HG03159 (cell line): ENCODE results near the gene NOP16.
A peak's percentile ranks its signal among the peaks of the same experiment; 100 is the strongest.
"Not testable (repeated sequence)": the region's sequence is repeated elsewhere in the genome, so short reads cannot be mapped to it uniquely, and the experiment has no call there.

Experiments used
- ATAC-seq: cut with Tn5 transposase; IDR thresholded peaks from one replicate; pipeline ENCODE4 v1.9.1; 2021; ENCODE audit warnings: mild to moderate bottlenecking, moderate library complexity; ENCODE audit not compliant: unreplicated experiment

NOP16 gene

DNA sequence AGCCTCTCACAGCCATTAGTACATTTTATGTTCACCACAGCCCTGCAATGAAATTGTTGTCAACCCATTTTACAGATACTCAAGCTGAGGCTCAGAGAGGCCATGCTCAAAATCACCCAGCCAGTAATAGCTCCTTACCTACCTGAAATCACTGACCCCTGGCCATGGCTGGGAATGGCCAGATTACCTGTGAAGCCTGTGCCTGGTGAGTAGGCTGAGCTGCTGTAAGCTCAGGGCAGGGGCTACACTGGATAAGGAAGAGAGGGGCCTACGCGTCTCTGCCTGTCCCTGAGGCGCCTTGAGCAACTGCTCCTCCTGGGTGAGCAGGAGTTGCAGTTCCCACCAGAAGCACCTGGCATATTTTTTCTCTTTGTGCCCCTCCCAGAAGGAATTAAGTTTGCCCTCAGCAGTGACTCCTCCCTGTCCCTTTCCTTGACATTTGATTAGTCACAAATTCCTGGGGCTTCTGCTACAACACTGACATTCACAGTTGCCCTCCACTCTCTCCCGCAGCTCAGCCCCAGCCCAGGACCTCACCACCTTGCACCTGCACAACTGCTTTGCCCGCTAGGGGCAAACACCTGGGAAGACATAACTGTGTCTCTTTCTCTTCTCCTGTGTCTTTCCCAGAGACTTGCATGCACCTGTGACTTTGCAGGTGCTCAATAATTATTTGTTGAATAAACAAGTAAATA lies 22.2 kb upstream of the NOP16 start:
- no peak for ATAC-seq

DNA sequence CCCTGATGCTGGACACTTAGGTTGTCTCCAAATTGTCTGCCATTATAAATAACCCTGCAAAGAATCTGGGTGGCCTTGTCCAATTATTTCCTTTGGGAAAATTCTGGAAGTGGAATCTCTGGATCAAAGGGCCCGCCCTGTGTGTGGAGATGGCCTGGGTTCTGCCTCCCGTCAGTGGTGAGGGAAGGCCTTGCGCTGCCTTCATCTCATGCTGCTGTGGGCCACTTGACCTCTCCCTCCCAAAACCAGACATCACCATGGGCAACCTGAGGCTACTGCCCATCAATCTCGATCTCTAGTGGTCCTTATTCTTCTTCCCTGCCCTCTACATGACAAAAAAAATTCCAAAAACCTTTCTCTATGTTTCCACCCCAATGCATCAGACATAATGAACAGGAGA lies 21.4 kb upstream of the NOP16 start:
- no peak for ATAC-seq

DNA sequence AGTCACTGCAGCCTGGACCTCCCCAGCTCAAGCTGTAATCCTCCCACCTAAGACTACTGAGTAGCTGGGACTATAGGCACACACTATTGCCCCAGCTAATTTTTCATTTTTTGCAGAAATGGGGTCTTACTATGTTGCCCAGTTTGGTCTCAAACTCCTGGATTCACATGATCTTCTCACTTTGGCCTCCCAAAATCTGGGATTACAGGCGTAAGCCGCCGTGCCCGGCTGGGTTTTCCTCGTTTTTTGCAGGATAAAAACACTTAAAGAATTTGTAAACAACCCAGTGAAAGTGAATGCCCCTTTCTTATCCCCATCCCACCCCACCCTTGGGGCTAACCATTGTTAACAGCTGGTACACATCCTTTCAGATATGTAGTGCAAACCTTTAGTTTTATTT lies 20.2 kb upstream of the NOP16 start:
- no peak for ATAC-seq

DNA sequence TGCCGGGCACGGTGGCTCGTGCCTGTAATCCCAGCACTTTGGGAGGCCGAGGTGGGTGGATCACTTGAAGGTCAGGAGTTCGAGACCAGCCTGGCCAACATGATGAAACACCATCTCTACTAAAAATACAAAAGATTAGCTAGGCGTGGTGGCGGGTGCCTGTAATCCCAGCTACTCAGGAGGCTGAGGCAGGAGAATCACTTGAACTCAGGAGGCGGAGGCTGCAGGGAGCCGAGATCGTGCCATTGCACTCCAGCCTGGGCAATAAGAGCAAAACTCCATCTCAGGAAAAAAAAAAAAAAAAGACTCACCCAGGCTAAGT lies 19.8 kb upstream of the NOP16 start:
- not testable (repeated sequence) for ATAC-seq

DNA sequence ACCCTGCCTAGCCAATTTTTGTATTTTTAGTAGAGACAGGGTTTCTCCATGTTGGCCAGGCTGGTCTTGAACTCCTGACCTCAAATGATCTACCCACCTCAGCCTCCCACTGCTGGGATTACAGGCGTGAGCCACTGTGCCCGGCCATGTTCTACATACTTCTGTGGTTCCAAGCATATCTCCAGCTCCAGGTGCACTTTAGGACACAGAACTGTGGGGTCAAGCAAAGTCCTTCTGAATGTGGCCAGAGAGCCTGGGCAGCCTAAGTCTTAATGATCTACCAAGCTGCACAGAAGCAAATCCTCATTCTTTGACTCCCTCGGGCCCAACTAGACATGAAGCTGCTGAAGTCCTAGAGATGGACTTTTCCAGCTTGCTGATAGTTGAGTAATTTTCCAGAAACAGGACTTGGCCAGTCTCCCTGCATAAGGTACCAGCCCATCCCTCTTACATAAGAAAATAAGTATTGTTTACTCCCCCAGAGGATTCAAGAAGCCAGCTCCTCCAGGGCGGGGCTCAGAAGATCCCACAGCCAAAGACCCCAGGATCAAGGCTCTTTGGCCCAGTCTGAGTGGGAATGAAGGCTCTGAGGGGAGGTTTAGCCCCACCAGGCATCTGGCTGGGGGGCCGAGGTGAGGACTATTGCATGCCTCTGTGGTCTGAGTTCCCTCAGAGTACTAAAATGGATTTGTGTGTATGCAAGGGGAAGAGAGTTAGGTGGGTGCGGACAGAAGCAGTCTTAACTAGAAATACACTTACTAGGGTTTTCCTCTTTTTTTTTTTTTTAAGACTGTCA lies 19.3 kb upstream of the NOP16 start:
- no peak for ATAC-seq

DNA sequence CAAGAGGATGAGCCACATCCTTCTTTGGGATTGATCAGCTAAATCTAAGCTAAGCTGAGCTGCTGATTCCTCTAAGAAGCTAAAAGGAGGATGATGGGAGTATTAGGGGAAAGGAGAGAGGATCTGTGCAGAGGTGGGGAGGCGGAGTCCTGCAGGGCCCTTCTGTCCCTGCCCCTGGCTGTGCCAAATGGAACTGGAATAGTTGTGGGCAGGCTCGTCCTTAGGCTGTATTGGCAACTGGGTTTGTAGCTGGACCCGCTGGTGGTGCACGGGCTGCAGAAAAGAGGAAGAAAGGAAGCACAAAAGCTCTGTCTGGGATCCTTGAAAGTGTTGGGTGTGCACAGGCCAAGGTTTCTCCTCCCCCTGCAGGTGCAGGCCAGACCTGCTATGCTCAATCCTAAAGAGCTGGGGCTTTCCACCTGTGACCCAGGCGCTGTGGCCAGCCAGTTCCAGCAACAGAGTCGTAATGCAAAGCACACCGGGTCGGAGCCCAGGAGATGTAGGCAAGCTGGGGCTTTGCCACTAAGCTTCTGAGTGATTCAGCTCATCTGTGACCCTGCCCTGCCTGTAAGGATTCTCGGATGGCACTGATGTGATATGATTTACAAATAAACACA lies 18.1 kb upstream of the NOP16 start:
- ATAC-seq, result no peak

DNA sequence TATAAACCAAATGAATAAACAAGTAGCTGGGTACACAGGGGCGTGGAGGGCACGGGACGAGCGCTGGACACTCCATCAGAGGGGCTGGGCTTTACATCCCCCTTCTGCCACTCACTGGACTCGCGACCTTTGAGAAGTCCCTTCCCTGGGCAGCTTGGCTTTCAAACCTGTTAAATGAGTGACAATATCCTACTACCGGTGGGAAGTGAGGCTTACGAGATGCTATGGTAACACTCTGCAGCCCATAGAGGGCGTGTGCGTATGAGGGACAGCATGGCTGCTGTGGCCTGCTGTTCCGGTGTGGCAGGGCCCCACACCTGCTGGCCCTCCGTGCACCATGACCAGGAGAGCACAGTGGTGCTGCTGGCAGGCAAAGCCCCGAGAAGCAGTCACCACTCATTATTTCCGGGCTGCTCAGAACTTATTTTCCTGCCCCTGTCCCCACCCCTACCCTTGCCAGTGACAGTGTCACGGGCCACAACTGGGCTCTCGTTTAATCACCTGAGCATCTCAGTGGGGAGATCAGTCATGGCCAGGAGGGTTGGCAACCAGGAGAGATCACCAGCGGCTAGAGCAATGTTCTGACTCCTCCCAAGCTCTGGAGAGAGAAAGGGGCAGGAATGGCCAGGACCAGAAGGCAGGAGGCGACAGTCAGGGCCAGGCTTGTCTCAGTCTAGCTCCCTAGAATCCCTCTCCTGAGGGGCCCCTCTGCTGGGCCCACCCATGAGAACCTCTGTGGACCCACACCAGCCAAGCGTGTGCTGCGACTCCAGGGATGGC lies 17.4 kb upstream of the NOP16 start:
- ATAC-seq, result no peak

DNA sequence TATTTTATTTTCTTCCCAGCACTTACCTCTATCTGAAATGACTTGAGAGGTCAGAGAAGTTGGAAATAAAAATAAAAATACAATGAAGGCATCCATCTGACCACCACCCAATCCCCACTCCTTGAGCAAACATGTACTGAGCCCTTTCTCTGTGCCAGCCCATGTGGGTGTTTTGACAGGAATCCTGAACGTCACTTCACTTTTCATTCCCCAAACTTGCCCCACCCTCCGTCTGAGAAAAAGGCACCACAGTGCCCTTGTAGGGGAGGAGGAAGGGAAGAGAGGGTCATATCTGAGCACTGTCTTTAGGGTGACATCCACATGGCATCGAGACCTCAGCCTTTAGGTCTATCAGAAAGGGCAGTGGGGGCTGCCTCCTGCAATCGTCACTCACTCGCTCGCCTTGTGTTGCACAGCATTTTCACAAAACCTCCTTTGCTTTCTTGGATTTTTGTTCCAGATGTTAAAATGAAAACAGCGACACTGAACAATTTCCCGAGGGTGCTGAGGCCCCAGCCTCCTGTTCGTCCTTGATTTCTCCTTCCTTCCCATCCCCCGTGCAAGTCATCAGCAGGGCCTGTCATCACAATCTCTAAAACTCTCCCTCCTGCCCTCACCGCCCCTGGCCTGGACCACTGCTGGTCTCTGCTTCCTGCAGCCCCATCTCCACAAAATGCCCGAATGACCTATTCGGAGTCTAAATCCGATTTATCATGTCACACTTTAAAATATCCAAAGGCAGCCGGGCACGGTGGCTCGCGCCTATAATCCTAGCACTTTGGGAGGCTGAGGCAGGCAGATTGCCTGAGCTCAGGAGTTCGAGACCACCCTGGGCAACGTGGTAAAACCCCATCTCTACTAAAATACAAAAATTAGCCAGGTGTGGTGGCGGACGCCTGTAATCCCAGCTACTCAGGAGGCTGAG lies 13.1 kb upstream of the NOP16 start:
- no peak for ATAC-seq

DNA sequence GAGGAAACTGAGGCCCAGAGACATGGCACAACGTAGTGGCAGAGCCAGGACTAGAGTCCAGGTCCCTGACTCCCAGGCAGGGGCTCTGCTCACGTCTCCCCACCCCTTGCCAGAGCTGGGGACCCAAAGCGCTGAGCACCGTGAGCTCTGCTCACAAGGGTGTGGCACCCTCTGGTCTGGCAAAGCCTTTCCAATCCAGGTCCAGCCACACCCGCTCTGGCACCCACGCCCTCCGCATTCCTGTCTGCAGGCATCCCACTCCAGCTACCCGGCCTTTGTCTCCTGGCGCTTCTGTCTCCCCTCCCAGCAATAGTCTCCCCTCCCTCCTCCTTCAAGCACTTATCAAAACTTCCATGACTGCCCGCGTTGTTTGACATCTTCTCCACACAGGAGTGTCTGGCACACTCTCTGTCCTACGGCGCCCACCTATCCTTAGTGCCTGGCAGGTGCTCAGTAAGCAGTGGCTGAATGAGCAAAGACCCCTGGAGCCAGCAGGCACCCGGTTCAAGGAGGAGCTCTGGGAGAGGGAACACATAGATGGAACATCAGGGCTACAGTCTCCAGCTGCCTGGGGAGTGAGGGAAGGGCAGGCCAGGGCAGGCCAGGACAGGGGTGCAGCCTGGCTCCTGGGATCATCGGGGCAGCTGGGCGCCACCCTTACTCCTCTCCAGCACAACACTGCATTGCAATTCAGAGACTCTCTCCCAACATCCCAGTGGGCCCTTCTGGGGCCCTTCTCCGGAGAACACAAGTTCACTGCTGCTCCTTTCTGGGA lies 12.2 kb upstream of the NOP16 start:
- ATAC-seq, result no peak

DNA sequence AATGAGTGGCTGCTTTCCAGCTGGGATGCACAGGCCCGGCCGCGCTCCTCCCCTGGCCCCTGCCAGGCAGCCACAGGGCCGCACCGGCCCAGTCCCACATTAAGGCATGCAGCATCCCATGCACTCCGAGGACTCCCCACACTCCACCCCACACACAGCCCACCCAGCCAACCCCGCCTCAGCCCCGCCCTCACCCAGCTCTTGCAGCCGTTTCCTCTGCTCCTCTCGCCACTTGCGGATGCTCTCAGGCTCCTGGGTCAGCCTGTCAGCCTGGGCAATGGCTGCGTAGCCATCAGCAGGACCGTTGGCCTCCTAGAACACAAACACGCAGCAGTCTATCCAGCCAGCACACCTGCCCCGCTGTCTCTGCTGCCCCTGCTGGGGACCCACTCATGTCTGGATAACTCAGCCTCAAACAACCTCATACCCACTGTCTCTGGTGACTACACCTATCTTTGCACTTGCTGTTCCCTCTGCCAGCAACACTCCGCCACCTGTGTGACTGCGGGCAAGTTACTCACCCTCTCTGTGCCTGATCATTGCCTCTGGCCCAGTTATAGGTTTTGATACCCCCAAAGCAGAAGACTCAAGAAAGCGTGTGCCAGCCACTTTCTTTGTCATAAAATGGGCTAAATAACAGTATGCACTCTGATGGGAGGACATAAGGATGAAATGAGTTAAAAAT lies 9.5 kb upstream of the NOP16 start:
- no peak for ATAC-seq

DNA sequence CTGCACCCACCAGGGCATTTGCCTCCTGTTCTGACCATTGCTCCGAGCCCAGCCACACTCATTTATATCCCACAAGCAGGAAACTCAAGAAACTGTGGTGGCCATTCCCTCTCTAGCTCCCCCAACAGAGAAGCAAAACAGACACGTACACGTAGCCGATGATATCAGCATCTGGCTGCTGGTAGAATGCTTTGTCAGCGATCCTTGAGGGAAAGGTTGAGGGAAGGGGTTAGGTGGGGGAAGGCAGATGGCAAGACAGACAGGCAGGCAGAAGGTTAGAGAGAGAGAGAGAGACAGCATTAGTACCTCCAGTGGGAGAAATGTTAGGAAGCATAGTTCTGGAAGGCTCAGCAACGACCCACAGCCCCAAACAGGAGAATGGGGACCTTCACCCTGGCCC lies 7.9 kb upstream of the NOP16 start:
- no peak for ATAC-seq

DNA sequence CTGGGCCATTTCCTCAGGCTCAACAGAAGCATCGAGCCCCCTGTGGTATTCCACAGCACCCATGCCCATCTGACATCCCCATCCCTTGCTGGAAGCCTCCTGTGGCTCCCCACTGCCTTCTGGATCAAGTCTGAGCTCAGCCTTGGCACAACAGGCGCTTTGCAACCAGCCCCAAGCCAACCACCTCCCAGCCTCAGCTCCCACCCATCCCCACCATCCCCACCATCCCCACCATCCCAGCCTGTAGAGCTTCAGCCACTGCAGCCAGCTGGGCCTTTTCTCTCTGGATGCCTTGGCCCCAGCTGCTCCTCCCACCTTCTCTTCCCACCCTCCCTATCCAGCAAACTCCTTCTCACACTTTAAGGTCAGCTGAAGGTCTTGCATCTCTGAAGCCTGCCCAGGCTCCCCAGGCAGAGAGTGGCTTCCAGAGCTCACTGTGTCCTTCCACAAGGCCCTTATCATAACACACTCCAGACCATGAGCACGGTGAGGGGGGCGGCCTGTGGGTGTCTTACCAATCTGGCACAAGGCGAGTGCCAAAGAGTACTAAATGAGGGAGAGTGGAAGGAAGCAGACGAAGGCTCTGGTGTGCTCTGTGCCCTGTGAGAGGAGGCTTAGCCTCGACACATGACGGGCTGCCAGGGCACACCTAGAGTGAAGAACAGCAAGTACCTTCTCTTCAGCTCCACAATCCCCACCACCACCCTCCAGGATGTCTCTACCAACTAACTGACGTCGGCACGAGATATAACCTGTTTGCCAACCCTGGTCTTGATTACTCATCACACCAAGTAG lies 6.7 kb upstream of the NOP16 start:
- no peak for ATAC-seq

DNA sequence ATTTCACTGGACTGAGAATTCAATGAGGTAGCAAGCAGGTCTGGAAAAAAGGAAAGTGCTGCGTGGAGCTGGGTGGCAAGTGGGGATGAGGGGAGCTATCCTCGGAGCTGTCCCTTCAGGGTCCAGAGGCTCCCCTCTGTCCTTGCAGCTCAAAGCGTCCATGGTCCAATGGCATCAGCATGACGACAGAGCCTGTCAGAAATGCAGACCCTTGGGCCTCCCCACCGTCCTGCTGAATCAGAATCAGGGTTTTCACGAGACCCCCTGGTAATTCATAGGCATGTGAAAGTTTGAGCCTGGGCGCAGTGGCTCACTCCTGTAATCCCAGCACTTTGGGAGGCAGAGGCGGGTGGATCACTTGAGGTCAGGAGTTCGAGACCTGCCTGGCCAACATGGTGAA lies 5.7 kb upstream of the NOP16 start:
- no peak for ATAC-seq

DNA sequence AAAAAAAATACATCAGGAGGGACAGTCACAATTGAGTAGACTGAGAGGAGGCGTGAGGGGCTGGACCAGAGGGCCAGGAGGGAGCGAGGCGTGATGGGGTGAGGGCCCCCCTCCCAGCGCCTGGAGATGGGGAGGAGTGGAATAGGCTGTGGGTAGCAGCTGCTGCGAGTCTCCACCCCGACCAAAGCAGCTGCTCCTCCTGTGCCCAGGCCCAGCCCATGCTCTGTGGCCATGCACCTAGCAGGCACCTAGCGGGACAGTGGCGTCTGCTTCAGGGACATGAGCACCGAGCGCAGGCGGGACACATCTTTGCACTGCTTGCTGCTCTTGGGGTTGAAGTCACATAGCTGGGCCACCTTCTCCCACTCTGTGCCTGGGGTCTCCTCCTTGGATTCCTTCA lies 4.1 kb upstream of the NOP16 start:
- ATAC-seq, result no peak

DNA sequence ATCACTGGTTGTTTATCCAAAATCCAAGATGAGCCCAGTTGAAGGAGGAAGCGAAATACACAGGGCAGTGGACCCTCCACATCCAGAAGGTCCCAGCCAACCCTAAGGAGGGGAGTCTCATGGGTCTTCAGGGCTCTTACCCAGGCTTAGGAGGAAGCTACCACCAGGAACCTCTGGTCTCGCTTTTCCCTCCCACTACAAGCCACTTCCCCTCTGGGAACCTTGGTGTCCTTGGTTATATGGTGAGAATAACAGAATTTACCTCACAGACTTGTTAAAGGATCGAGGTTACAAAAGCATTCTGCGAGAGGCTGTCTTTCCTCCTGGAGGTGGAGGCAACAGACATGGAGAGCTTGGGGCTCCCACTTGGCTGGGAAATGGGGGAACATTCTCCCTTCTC lies 3.6 kb upstream of the NOP16 start:
- no peak for ATAC-seq

DNA sequence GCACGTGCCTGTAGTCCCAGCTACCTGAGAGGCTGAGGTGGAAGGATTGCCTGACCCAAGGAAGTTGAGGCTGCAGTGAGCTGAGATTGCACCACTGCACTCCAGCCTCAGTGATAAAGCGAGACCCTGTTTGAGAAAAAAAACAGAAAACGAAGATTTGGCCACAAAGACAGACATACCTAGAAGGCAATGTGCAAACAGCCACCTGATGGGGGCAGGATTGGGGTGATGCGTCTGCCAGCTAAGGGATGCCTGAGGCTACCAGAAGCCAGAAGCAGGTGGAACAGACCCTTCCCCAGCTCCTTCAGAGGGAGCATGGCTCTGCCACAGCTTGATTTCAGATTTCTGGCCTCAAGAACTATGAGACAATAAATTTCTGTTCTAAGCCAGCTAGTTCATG lies 3.1 kb upstream of the NOP16 start:
- no peak for ATAC-seq

DNA sequence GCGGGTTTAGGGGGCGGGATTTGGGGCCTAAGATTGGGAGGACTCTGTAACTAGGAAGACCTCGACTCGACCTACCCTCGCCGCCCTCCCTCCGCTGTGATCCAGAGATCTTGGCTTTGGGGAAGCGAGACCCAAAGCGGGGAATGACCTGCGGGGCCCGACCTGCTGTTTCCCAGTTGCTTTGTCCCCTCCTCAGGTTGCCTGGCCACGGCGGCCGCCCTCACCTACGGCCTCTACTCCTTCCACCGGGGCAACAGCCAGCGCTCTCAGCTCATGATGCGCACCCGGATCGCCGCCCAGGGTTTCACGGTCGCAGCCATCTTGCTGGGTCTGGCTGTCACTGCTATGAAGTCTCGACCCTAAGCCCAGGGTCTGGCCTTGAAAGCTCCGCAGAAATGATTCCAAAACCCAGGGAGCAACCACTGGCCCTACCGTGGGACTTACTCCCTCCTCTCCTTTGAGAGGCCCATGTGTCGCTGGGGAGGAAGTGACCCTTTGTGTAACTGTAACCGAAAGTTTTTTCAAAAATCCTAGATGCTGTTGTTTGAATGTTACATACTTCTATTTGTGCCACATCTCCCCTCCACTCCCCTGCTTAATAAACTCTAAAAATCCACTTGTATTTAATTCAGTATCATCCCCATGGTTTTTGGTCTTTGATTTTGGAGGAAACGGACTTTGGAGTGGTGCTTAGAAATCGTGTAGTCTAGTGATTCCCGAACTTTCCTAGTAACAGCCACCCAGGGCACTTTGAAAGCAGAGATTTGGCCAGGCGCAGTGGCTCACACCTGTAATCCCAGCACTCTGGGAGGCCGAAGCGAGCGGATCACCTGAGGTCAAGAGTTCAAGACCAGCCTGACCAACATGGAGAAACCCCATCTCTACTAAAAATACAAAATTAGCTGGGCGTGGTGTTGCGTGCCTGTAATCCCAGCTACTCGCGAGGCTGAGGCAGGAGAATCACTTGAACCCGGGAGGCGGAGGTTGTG lies 1.0 kb upstream of the NOP16 start:
- peak; percentile 28 for ATAC-seq
